Iris pigment epithelial cell (primary cell): Measurements from ENCODE around the gene HORMAD2.
A peak's percentile ranks its signal among the peaks of the same experiment; 100 is the strongest.

ENCODE experiments used
- DNase-seq: peaks from one replicate; pipeline ENCODE4 v3.0.0-alpha.2; 2011; ENCODE audit warnings: low read depth

The HORMAD2 gene

GRCh38 chr22:30167734-30168133, 87.5 kb downstream of the HORMAD2 start:
- no peak for DNase-seq

GRCh38 chr22:30169002-30169401, 88.7 kb downstream of the HORMAD2 start:
- DNase-seq, result no peak

GRCh38 chr22:30170129-30170528, 89.9 kb downstream of the HORMAD2 start:
- no peak for DNase-seq

- DNase-seq, result no peak
Observed at GRCh38 chr22:30171008-30171407, 90.7 kb downstream of the HORMAD2 start.

- no peak for DNase-seq
Observed at GRCh38 chr22:30175690-30176288, 95.5 kb downstream of the HORMAD2 start.

GRCh38 chr22:30176431-30176830, 96.2 kb downstream of the HORMAD2 start:
- DNase-seq, result no peak

GRCh38 chr22:30178181-30179126, 98.2 kb downstream of the HORMAD2 start:
- DNase-seq, result no peak

- no peak for DNase-seq
Observed at GRCh38 chr22:30180616-30181015, 100.4 kb downstream of the HORMAD2 start.

GRCh38 chr22:30181459-30182349, 101.4 kb downstream of the HORMAD2 start:
- DNase-seq, result no peak

- DNase-seq, result no peak
Observed at GRCh38 chr22:30182350-30182745, 102.1 kb downstream of the HORMAD2 start.

- no peak for DNase-seq
Observed at GRCh38 chr22:30182815-30183214, 102.6 kb downstream of the HORMAD2 start.

GRCh38 chr22:30183271-30183670, 103.0 kb downstream of the HORMAD2 start:
- no peak for DNase-seq

GRCh38 chr22:30183861-30184278, 103.6 kb downstream of the HORMAD2 start:
- peak; percentile 81 for DNase-seq

GRCh38 chr22:30185129-30185528, 104.9 kb downstream of the HORMAD2 start:
- DNase-seq, result peak; percentile 39

- no peak for DNase-seq
Observed at GRCh38 chr22:30185549-30185948, 105.3 kb downstream of the HORMAD2 start.

GRCh38 chr22:30186041-30186440, 105.8 kb downstream of the HORMAD2 start:
- DNase-seq, result no peak

GRCh38 chr22:30186510-30186909, 106.2 kb downstream of the HORMAD2 start:
- no peak for DNase-seq

- no peak for DNase-seq
Observed at GRCh38 chr22:30187094-30187493, 106.8 kb downstream of the HORMAD2 start.

- peak; percentile 54 for DNase-seq
Observed at GRCh38 chr22:30187529-30188407, 107.5 kb downstream of the HORMAD2 start.

GRCh38 chr22:30188911-30189310, 108.6 kb downstream of the HORMAD2 start:
- DNase-seq, result peak; percentile 58

- DNase-seq, result no peak
Observed at GRCh38 chr22:30190574-30190973, 110.3 kb downstream of the HORMAD2 start.
